Measurements from ENCODE around the gene DHX32. TPM values are rescaled to one million over a fixed set of nuclear protein-coding genes. Genes with fewer than 3 reads are reported as not detected.

Gene DHX32
- polyA plus RNA-seq, 1 donor (not counting 4 experiments of a cell fraction or from before 2014, with no cell fraction given) = 48.3 TPM

GRCh38 chr10:125811251-125811650, 69.8 kb downstream of the DHX32 start:
- DNase-seq (ENCODE audit: low read depth, low spot score) = no peak
- Histone ChIP-seq H3K79me2 (ENCODE audit: control insufficient read depth, insufficient read depth, low read length) (no peaks in the 10 kb centered on the region), H4K20me1 (ENCODE audit: control insufficient read depth, extremely low read depth, insufficient read depth, low read length) (no peaks in the 10 kb centered on the region), H3K4me2 (ENCODE audit: control insufficient read depth, extremely low read depth, insufficient read depth, low read depth, low read length) (no peak overlapping the region), H3K9ac (ENCODE audit: control insufficient read depth, extremely low read depth, insufficient read depth, low read length) (no peak overlapping the region), H3K27me3 (ENCODE audit: control insufficient read depth, extremely low read depth, insufficient read depth, low read length) (no peaks in the 10 kb centered on the region), H3K36me3 (ENCODE audit: control insufficient read depth in 2 of 2, extremely low read depth in 1 of 2, insufficient read depth in 2 of 2, low read length in 2 of 2) (peaks cover 28 to 31% of the 10 kb centered on the region in 2 experiments), H3K27ac (ENCODE audit: control insufficient read depth, insufficient read depth, low read length) (no peak overlapping the region), H3K4me1 (ENCODE audit: control insufficient read depth, extremely low read depth, insufficient read depth, low read length) (no peaks in the 10 kb centered on the region), H3K9me3 (ENCODE audit: control insufficient read depth, low read depth, low read length) (no peaks in the 10 kb centered on the region), H2AFZ (ENCODE audit: control insufficient read depth, low read length) (no peak overlapping the region), H3K9me1 (ENCODE audit: control insufficient read depth, extremely low read depth, insufficient read depth, low read length) (no peaks in the 10 kb centered on the region), H3K4me3 (ENCODE audit: control insufficient read depth in 2 of 3, extremely low read depth in 1 of 3, insufficient read depth in 2 of 3, low read depth in 1 of 3, low read length in 3 of 3) (no peak overlapping the region)
- dilution Hi-C loops (cut with MboI; ENCODE audit: extremely low pct_ligation_motif_present, low sequenced_read_pairs) = no loop called here
- FAIRE-seq = no peak
- TF ChIP-seq EZH2 (IDR thresholded peaks at IDR 0.05; ENCODE audit: low read length) = no peak

- Histone ChIP-seq H3K9ac (ENCODE audit: control insufficient read depth, extremely low read depth, insufficient read depth, low read length) (no peak overlapping the region), H3K9me1 (ENCODE audit: control insufficient read depth, extremely low read depth, insufficient read depth, low read length) (no peaks in the 10 kb centered on the region), H3K4me3 (ENCODE audit: control insufficient read depth in 2 of 3, extremely low read depth in 1 of 3, insufficient read depth in 2 of 3, low read depth in 1 of 3, low read length in 3 of 3) (no peak overlapping the region), H3K36me3 (ENCODE audit: control insufficient read depth in 2 of 2, extremely low read depth in 1 of 2, insufficient read depth in 2 of 2, low read length in 2 of 2) (peaks cover 13 to 25% of the 10 kb centered on the region in 2 experiments), H3K27me3 (ENCODE audit: control insufficient read depth, extremely low read depth, insufficient read depth, low read length) (no peaks in the 10 kb centered on the region), H3K27ac (ENCODE audit: control insufficient read depth, insufficient read depth, low read length) (no peak overlapping the region), H2AFZ (ENCODE audit: control insufficient read depth, low read length) (no peak overlapping the region), H3K4me2 (ENCODE audit: control insufficient read depth, extremely low read depth, insufficient read depth, low read depth, low read length) (no peak overlapping the region), H3K4me1 (ENCODE audit: control insufficient read depth, extremely low read depth, insufficient read depth, low read length) (peaks cover 5% of the 10 kb centered on the region), H3K9me3 (ENCODE audit: control insufficient read depth, low read depth, low read length) (no peaks in the 10 kb centered on the region), H4K20me1 (ENCODE audit: control insufficient read depth, extremely low read depth, insufficient read depth, low read length) (no peaks in the 10 kb centered on the region), H3K79me2 (ENCODE audit: control insufficient read depth, insufficient read depth, low read length) (no peaks in the 10 kb centered on the region)
- dilution Hi-C loops (cut with MboI; ENCODE audit: extremely low pct_ligation_motif_present, low sequenced_read_pairs) = no loop called here
- DNase-seq (ENCODE audit: low read depth, low spot score) = no peak
- TF ChIP-seq EZH2 (IDR thresholded peaks at IDR 0.05; ENCODE audit: low read length) (no peak), CTCF (optimal IDR thresholded peaks at IDR 0.05 in 1 of 3, IDR thresholded peaks at IDR 0.05 in 1 of 3, conservative IDR thresholded peaks at IDR 0.05 in 1 of 3; ENCODE audit: extremely low read depth in 1 of 3, insufficient read depth in 2 of 3, low read length in 3 of 3) (no peak)
- no peak for FAIRE-seq
Observed at GRCh38 chr10:125808047-125808446, 73.0 kb downstream of the DHX32 start.

GRCh38 chr10:125802739-125803138, 78.4 kb downstream of the DHX32 start:
- no peaks in the 10 kb centered on the region for H3K9me3 ChIP-seq (ENCODE audit: control insufficient read depth, low read depth, low read length)

More at GRCh38 chr10:125802739-125803138, 78.4 kb downstream of the DHX32 start:
- Histone ChIP-seq H2AFZ (ENCODE audit: control insufficient read depth, low read length) (no peak overlapping the region), H4K20me1 (ENCODE audit: control insufficient read depth, extremely low read depth, insufficient read depth, low read length) (no peaks in the 10 kb centered on the region), H3K36me3 (ENCODE audit: control insufficient read depth in 2 of 2, extremely low read depth in 1 of 2, insufficient read depth in 2 of 2, low read length in 2 of 2) (peaks cover 11 to 14% of the 10 kb centered on the region in 2 experiments), H3K27me3 (ENCODE audit: control insufficient read depth, extremely low read depth, insufficient read depth, low read length) (no peaks in the 10 kb centered on the region), H3K4me1 (ENCODE audit: control insufficient read depth, extremely low read depth, insufficient read depth, low read length) (peaks cover 7% of the 10 kb centered on the region), H3K79me2 (ENCODE audit: control insufficient read depth, insufficient read depth, low read length) (no peaks in the 10 kb centered on the region), H3K4me3 (ENCODE audit: control insufficient read depth in 2 of 3, extremely low read depth in 1 of 3, insufficient read depth in 2 of 3, low read depth in 1 of 3, low read length in 3 of 3) (no peak overlapping the region), H3K4me2 (ENCODE audit: control insufficient read depth, extremely low read depth, insufficient read depth, low read depth, low read length) (no peak overlapping the region), H3K27ac (ENCODE audit: control insufficient read depth, insufficient read depth, low read length) (no peak overlapping the region), H3K9me1 (ENCODE audit: control insufficient read depth, extremely low read depth, insufficient read depth, low read length) (no peaks in the 10 kb centered on the region), H3K9ac (ENCODE audit: control insufficient read depth, extremely low read depth, insufficient read depth, low read length) (no peak overlapping the region)
- dilution Hi-C loops (cut with MboI; ENCODE audit: extremely low pct_ligation_motif_present, low sequenced_read_pairs) = no loop called here
- TF ChIP-seq EZH2 (IDR thresholded peaks at IDR 0.05; ENCODE audit: low read length) = no peak
- no peak for TF ChIP-seq CTCF (optimal IDR thresholded peaks at IDR 0.05 in 1 of 3, IDR thresholded peaks at IDR 0.05 in 1 of 3, conservative IDR thresholded peaks at IDR 0.05 in 1 of 3; ENCODE audit: extremely low read depth in 1 of 3, insufficient read depth in 2 of 3, low read length in 3 of 3)
- peak; percentile 49 for FAIRE-seq
- no peak for DNase-seq (ENCODE audit: low read depth, low spot score)
